Measurements from ENCODE around the gene BRWD1. TPM values are rescaled to one million over a fixed set of nuclear protein-coding genes. Genes with fewer than 3 reads are reported as not detected.
"Not testable (repeated sequence)": the region's sequence is repeated elsewhere in the genome, so short reads cannot be mapped to it uniquely, and the experiment has no call there.

The BRWD1 gene
- total RNA-seq, 1 experiment from 2014 or later, result 37.1 TPM

- Histone ChIP-seq H3K36me3 (ENCODE audit: control insufficient read depth, insufficient read depth, low read length) (no peaks in the 10 kb centered on the region; the same call in 1 of the 2 replicates), H3K9me3 (no peaks in the 10 kb centered on the region), H3K4me1 (no peaks in the 10 kb centered on the region), H3K27me3 (replicated peaks; ENCODE audit: control insufficient read depth, insufficient read depth, low read length) (no peaks in the 10 kb centered on the region), H3K4me3 (ENCODE audit: low read depth, low read length) (no peak overlapping the region)
- Mint-ChIP-seq H3K9me3 (ENCODE audit: unreplicated experiment) (no peaks in the 10 kb centered on the region), H3K27ac (ENCODE audit: unreplicated experiment) (no peak overlapping the region), H3K4me3 (ENCODE audit: unreplicated experiment) (no peak overlapping the region), H3K27me3 (ENCODE audit: insufficient read depth, unreplicated experiment) (no peaks in the 10 kb centered on the region), H3K36me3 (ENCODE audit: insufficient read depth, unreplicated experiment) (peaks cover 52% of the 10 kb centered on the region), H3K4me1 (ENCODE audit: low read depth, unreplicated experiment) (no peaks in the 10 kb centered on the region)
- TF ChIP-seq, protein P1, sequence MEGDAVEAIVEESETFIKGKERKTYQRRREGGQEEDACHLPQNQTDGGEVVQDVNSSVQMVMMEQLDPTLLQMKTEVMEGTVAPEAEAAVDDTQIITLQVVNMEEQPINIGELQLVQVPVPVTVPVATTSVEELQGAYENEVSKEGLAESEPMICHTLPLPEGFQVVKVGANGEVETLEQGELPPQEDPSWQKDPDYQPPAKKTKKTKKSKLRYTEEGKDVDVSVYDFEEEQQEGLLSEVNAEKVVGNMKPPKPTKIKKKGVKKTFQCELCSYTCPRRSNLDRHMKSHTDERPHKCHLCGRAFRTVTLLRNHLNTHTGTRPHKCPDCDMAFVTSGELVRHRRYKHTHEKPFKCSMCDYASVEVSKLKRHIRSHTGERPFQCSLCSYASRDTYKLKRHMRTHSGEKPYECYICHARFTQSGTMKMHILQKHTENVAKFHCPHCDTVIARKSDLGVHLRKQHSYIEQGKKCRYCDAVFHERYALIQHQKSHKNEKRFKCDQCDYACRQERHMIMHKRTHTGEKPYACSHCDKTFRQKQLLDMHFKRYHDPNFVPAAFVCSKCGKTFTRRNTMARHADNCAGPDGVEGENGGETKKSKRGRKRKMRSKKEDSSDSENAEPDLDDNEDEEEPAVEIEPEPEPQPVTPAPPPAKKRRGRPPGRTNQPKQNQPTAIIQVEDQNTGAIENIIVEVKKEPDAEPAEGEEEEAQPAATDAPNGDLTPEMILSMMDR (IDR thresholded peaks at IDR 0.05; ENCODE audit: insufficient read depth in 1 of 2, low read depth in 1 of 2, low read length in 1 of 2, severe bottlenecking in 1 of 2, unreplicated experiment in 1 of 2), result no peak
- ChIA-PET CTCF (no interaction called here), POLR2A (no interaction called here)
- no TSS peak for BruUV-seq (replicated peaks)
- intact Hi-C loops (cut with micrococcal nuclease; ENCODE audit: unreplicated experiment), result no loop called here
- DNase-seq, result no peak
Observed at GRCh38 chr21:39224930-39225329, 88.5 kb downstream of the BRWD1 start.

GRCh38 chr21:39221997-39222486 is 91.4 kb downstream of the BRWD1 start:
- no peaks in the 10 kb centered on the region for H3K4me1 Mint-ChIP-seq (ENCODE audit: low read depth, unreplicated experiment)
- H3K27ac Mint-ChIP-seq (ENCODE audit: unreplicated experiment), result no peak overlapping the region
- TF ChIP-seq, protein P1 (IDR thresholded peaks at IDR 0.05; ENCODE audit: insufficient read depth in 1 of 2, low read depth in 1 of 2, low read length in 1 of 2, severe bottlenecking in 1 of 2, unreplicated experiment in 1 of 2), result no peak
- Histone ChIP-seq H3K4me1 (no peaks in the 10 kb centered on the region), H3K9me3 (no peaks in the 10 kb centered on the region), H3K36me3 (ENCODE audit: control insufficient read depth, insufficient read depth, low read length) (no peaks in the 10 kb centered on the region; the same call in 1 of the 2 replicates), H3K27me3 (replicated peaks; ENCODE audit: control insufficient read depth, insufficient read depth, low read length) (no peaks in the 10 kb centered on the region), H3K4me3 (ENCODE audit: low read depth, low read length) (no peak overlapping the region)
- no peak overlapping the region for H3K4me3 Mint-ChIP-seq (ENCODE audit: unreplicated experiment)
- ChIA-PET POLR2A (no interaction called here), CTCF (no interaction called here)
- DNase-seq, result no peak
- H3K9me3 Mint-ChIP-seq (ENCODE audit: unreplicated experiment), result no peaks in the 10 kb centered on the region
- peaks cover 63% of the 10 kb centered on the region for H3K36me3 Mint-ChIP-seq (ENCODE audit: insufficient read depth, unreplicated experiment)
- intact Hi-C loops (cut with micrococcal nuclease; ENCODE audit: unreplicated experiment), result no loop called here
- BruUV-seq (replicated peaks), result no TSS peak
- no peaks in the 10 kb centered on the region for H3K27me3 Mint-ChIP-seq (ENCODE audit: insufficient read depth, unreplicated experiment)

- H3K36me3 Mint-ChIP-seq (ENCODE audit: insufficient read depth, unreplicated experiment), result peaks cover 59% of the 10 kb centered on the region
- no TSS peak for BruUV-seq (replicated peaks)
- H3K27ac Mint-ChIP-seq (ENCODE audit: unreplicated experiment), result no peak overlapping the region
- CTCF ChIA-PET, result no interaction called here
- no peak overlapping the region for H3K4me3 Mint-ChIP-seq (ENCODE audit: unreplicated experiment)
- intact Hi-C loops (cut with micrococcal nuclease; ENCODE audit: unreplicated experiment), result no loop called here
- Histone ChIP-seq H3K4me1 (no peaks in the 10 kb centered on the region), H3K27me3 (replicated peaks; ENCODE audit: control insufficient read depth, insufficient read depth, low read length) (no peaks in the 10 kb centered on the region), H3K4me3 (ENCODE audit: low read depth, low read length) (no peak overlapping the region), H3K9me3 (no peaks in the 10 kb centered on the region), H3K36me3 (ENCODE audit: control insufficient read depth, insufficient read depth, low read length) (no peaks in the 10 kb centered on the region)
- TF ChIP-seq, protein P1 (IDR thresholded peaks at IDR 0.05; ENCODE audit: insufficient read depth in 1 of 2, low read depth in 1 of 2, low read length in 1 of 2, severe bottlenecking in 1 of 2, unreplicated experiment in 1 of 2), result no peak
- H3K27me3 Mint-ChIP-seq (ENCODE audit: insufficient read depth, unreplicated experiment), result no peaks in the 10 kb centered on the region
- no peaks in the 10 kb centered on the region for H3K9me3 Mint-ChIP-seq (ENCODE audit: unreplicated experiment)
- no peak for DNase-seq
- POLR2A ChIA-PET, result no interaction called here
- no peaks in the 10 kb centered on the region for H3K4me1 Mint-ChIP-seq (ENCODE audit: low read depth, unreplicated experiment)
Observed at GRCh38 chr21:39221282-39221996, 92.0 kb downstream of the BRWD1 start.

DNA sequence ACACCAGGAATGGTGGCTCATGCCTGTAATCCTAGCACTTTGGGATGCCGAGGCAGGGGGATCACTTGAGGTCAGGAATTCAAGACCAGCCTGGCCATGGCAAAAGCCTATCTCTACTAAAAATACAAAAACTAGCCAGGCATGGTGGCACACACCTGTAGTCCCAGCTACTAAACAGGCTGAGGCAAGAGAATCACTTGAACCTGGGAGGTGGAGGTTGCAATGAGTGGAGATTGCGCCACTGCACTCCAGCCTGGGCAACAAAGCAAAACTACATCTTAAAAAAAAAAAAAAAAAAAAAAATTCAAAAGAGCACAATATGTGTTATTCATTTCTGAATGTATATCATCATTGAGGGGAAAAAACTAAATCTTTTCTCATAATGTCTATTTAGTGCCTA is 92.6 kb downstream of the BRWD1 start:
- H3K4me3 ChIP-seq (ENCODE audit: low read depth, low read length); H3K4me3 Mint-ChIP-seq (ENCODE audit: unreplicated experiment); POLR2A ChIA-PET; DNase-seq; intact Hi-C loops (cut with micrococcal nuclease; ENCODE audit: unreplicated experiment); BruUV-seq (replicated peaks); H3K4me1 Mint-ChIP-seq (ENCODE audit: low read depth, unreplicated experiment); H3K9me3 Mint-ChIP-seq (ENCODE audit: unreplicated experiment); H3K27me3 ChIP-seq (replicated peaks; ENCODE audit: control insufficient read depth, insufficient read depth, low read length); CTCF ChIA-PET; H3K9me3 ChIP-seq; H3K4me1 ChIP-seq; H3K27ac Mint-ChIP-seq (ENCODE audit: unreplicated experiment); H3K36me3 ChIP-seq (ENCODE audit: control insufficient read depth, insufficient read depth, low read length); H3K27me3 Mint-ChIP-seq (ENCODE audit: insufficient read depth, unreplicated experiment): not testable (repeated sequence)
- H3K36me3 Mint-ChIP-seq (ENCODE audit: insufficient read depth, unreplicated experiment), result peaks cover 59% of the 10 kb centered on the region

All from Caco-2 (cell line).